Measurements from ENCODE around the gene RAC2.

DNA sequence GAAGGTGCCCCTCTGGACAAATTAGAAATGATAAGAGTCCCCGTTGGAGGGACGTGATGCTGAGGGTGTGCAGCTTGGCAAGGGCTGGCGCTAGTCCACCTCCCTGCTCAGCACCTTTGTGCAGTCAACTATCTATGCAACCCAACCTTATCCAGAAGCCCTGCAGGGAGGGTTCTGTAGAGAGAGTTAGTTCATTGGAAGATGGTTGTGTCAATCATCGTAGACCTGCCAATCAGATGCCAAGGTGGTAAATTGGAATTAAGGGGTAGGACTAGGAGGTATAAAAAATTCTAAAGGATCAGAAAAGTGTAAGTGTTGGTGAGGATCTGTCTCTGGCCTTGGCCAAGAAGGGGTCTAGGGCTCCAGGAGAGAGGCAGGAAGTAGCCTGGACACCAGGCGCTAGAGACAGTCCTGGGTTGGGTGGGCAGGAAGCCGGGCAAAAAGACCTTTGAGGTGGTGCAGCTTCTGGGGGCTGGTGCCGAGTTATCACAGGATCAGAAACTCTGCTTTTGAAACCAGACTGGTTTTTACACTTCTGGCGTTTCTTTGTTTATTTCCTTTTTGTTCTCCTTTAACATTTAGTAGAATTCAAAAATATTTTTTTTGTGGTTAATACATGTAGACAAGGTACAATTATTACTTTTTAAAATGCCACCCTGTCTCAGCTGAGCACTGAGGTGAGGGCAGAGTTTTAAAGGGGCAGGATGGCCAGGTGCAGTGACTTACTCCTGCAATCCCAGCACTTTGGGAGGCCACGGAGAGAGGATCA lies 57.7 kb downstream of the RAC2 start:
- TF ChIP-seq EP300 (IDR thresholded peaks at IDR 0.05) (no peak), POLR2A (IDR thresholded peaks at IDR 0.05; ENCODE audit: low read depth) (no peak)
- TF ChIP-seq, protein P1, sequence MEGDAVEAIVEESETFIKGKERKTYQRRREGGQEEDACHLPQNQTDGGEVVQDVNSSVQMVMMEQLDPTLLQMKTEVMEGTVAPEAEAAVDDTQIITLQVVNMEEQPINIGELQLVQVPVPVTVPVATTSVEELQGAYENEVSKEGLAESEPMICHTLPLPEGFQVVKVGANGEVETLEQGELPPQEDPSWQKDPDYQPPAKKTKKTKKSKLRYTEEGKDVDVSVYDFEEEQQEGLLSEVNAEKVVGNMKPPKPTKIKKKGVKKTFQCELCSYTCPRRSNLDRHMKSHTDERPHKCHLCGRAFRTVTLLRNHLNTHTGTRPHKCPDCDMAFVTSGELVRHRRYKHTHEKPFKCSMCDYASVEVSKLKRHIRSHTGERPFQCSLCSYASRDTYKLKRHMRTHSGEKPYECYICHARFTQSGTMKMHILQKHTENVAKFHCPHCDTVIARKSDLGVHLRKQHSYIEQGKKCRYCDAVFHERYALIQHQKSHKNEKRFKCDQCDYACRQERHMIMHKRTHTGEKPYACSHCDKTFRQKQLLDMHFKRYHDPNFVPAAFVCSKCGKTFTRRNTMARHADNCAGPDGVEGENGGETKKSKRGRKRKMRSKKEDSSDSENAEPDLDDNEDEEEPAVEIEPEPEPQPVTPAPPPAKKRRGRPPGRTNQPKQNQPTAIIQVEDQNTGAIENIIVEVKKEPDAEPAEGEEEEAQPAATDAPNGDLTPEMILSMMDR (IDR thresholded peaks at IDR 0.05): no peak

Data from esophagus muscularis mucosa (tissue), 4 donors.